ENCODE results near the gene ADM5.

DNA sequence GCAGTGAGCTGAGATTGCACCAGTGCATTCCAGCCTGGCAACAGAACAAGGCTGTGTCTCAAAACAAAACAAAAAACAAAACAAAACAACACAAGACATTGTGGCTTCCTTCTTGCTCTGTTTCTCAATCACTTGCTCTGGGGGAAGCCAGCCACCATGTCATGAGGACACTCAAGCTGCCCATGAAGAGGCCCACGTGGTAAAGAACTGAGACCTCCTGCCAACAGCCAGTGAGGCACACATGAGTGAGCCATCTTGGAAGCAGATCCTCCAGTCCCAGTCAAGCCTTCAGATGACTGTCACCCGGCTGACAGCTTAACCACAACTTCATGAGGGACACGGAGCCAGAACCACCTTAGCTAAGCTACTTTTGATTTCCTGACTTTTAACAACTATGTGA, 26.8 kb downstream of the ADM5 start:
- TF ChIP-seq, protein P1, sequence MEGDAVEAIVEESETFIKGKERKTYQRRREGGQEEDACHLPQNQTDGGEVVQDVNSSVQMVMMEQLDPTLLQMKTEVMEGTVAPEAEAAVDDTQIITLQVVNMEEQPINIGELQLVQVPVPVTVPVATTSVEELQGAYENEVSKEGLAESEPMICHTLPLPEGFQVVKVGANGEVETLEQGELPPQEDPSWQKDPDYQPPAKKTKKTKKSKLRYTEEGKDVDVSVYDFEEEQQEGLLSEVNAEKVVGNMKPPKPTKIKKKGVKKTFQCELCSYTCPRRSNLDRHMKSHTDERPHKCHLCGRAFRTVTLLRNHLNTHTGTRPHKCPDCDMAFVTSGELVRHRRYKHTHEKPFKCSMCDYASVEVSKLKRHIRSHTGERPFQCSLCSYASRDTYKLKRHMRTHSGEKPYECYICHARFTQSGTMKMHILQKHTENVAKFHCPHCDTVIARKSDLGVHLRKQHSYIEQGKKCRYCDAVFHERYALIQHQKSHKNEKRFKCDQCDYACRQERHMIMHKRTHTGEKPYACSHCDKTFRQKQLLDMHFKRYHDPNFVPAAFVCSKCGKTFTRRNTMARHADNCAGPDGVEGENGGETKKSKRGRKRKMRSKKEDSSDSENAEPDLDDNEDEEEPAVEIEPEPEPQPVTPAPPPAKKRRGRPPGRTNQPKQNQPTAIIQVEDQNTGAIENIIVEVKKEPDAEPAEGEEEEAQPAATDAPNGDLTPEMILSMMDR (IDR thresholded peaks at IDR 0.05), result no peak
- TF ChIP-seq POLR2A (IDR thresholded peaks at IDR 0.05), result no peak
